HEK293 (cell line): ENCODE measurements around the gene PDE9A.

ENCODE experiments used
- CTCF ChIA-PET: fragments of 350-600 bp; formaldehyde crosslinking; extraction: SDS; loops from one replicate; lab custom pipeline; 2021; ENCODE audit warnings: antibody characterized with exemption; lab: Yijun Ruan, JAX
- POLR2A ChIA-PET: fragments of 300-600 bp; formaldehyde crosslinking; extraction: SDS; loops from one replicate; lab custom pipeline; 2020; ENCODE audit warnings: antibody characterized with exemption, inconsistent platforms; lab: Yijun Ruan, JAX
- H3K27ac ChIP-seq: fragments of 200-500 bp; sonication (Bioruptor generic); 2 replicates; pipeline ENCODE4 v1.5.1; 2014; ENCODE audit warnings: low read depth, low read length, control low read depth, inconsistent platforms; ENCODE audit errors: extremely low read depth
- H3K36me3 ChIP-seq, 2 experiments: fragments of 200-500 bp in 1 of 2; sonication (Bioruptor generic) in 1 of 2; 1 replicate in 1 of 2; 2 replicates in 1 of 2; pipeline ENCODE4 v1.5.1; 2014 to 2017; ENCODE audit warnings: inconsistent platforms in 2 of 2, low read length in 2 of 2; ENCODE audit not compliant: control insufficient read depth in 2 of 2, insufficient read depth in 1 of 2
- H3K4me1 ChIP-seq: fragments of 200-500 bp; sonication (Bioruptor generic); 2 replicates; pipeline ENCODE4 v1.5.1; 2014; ENCODE audit warnings: mild to moderate bottlenecking, low read length, inconsistent platforms; ENCODE audit not compliant: control insufficient read depth, insufficient read depth
- H3K4me3 ChIP-seq: 2 replicates; pipeline ENCODE4 v1.5.1; 2011; ENCODE audit warnings: low read depth, mild to moderate bottlenecking, control low read depth, low read length, moderate library complexity
- H3K9me3 ChIP-seq: fragments of 200-500 bp; sonication (Bioruptor generic); 2 replicates; pipeline ENCODE4 v1.5.1; 2014; ENCODE audit warnings: low read depth, low read length, inconsistent platforms; ENCODE audit not compliant: control insufficient read depth, insufficient read depth
- BCL11A ChIP-seq: fragments of 450-650 bp; formaldehyde crosslinking; IDR thresholded peaks from 2 replicates; pipeline ENCODE4 v1.5.1; 2016; ENCODE audit warnings: low read depth, missing biosample characterization, missing genetic modification characterization
- FEZF1 ChIP-seq: fragments of 450-650 bp; formaldehyde crosslinking; IDR thresholded peaks from 2 replicates; pipeline ENCODE4 v1.5.1; 2016; ENCODE audit warnings: missing biosample characterization, missing genetic modification characterization
- GLIS2 ChIP-seq: fragments of 450-650 bp; formaldehyde crosslinking; IDR thresholded peaks from 2 replicates; pipeline ENCODE4 v1.5.1; 2016; ENCODE audit warnings: missing biosample characterization, missing genetic modification characterization
- HOXD13 ChIP-seq: sonication (generic); formaldehyde crosslinking; IDR thresholded peaks from 2 replicates; pipeline ENCODE4 v1.8.0; 2022; ENCODE audit warnings: missing genetic modification reagents, borderline replicate concordance
- MZF1 ChIP-seq: fragments of 450-650 bp; formaldehyde crosslinking; IDR thresholded peaks from 2 replicates; pipeline ENCODE4 v1.5.1; 2017; ENCODE audit warnings: missing biosample characterization, missing genetic modification characterization, borderline replicate concordance
- OSR2 ChIP-seq: fragments of 450-650 bp; formaldehyde crosslinking; IDR thresholded peaks from 2 replicates; pipeline ENCODE4 v1.5.1; 2016; ENCODE audit warnings: missing biosample characterization, missing genetic modification characterization
- WT1 ChIP-seq: fragments of 450-650 bp; formaldehyde crosslinking; IDR thresholded peaks from 2 replicates; pipeline ENCODE4 v1.5.1; 2016; ENCODE audit warnings: missing biosample characterization, missing genetic modification characterization
- ZBTB17 ChIP-seq: fragments of 450-650 bp; formaldehyde crosslinking; IDR thresholded peaks from 2 replicates; pipeline ENCODE4 v1.5.1; 2016; ENCODE audit warnings: missing biosample characterization, missing genetic modification characterization
- ZNF157 ChIP-seq: fragments of 450-650 bp; formaldehyde crosslinking; IDR thresholded peaks from 2 replicates; pipeline ENCODE4 v1.5.1; 2016; ENCODE audit warnings: missing biosample characterization, missing genetic modification characterization
- ZNF174 ChIP-seq: fragments of 450-650 bp; formaldehyde crosslinking; IDR thresholded peaks from 2 replicates; pipeline ENCODE4 v1.5.0; 2017; ENCODE audit warnings: missing biosample characterization, mild to moderate bottlenecking, missing genetic modification characterization
- ZNF266 ChIP-seq: fragments of 450-650 bp; formaldehyde crosslinking; IDR thresholded peaks from 2 replicates; pipeline ENCODE4 v1.5.1; 2016; ENCODE audit warnings: missing biosample characterization, missing genetic modification characterization, low read depth
- ZNF391 ChIP-seq: fragments of 450-650 bp; formaldehyde crosslinking; IDR thresholded peaks from 2 replicates; pipeline ENCODE4 v1.5.1; 2016; ENCODE audit warnings: low read depth, missing biosample characterization, missing genetic modification characterization, borderline replicate concordance
- ZNF561 ChIP-seq: fragments of 450-650 bp; IDR thresholded peaks from 2 replicates; pipeline ENCODE4 v1.5.1; 2018; ENCODE audit warnings: missing biosample characterization, missing genetic modification characterization, borderline replicate concordance
- ZNF830 ChIP-seq: fragments of 450-650 bp; IDR thresholded peaks from 2 replicates; pipeline ENCODE4 v1.5.0; 2018; ENCODE audit warnings: missing biosample characterization, missing genetic modification characterization, low read depth, mild to moderate bottlenecking, moderate library complexity
- TF ChIP-seq, protein P1 (sequence below): fragments of 450-650 bp; formaldehyde crosslinking; conservative IDR thresholded peaks from 2 replicates; pipeline ENCODE4 v1.5.1; 2016; ENCODE audit warnings: low read depth, missing biosample characterization, missing genetic modification characterization
- TF ChIP-seq, protein P2 (sequence below): fragments of 450-650 bp; formaldehyde crosslinking; IDR thresholded peaks from 2 replicates; pipeline ENCODE4 v1.5.1; 2016; ENCODE audit warnings: missing biosample characterization, missing genetic modification characterization
- TF ChIP-seq, protein P3 (sequence below): fragments of 450-650 bp; IDR thresholded peaks from 2 replicates; pipeline ENCODE4 v1.5.1; 2018; ENCODE audit warnings: missing biosample characterization, mild to moderate bottlenecking, missing genetic modification characterization
- TF ChIP-seq, protein P4 (sequence below): fragments of 450-650 bp; formaldehyde crosslinking; IDR thresholded peaks from 2 replicates; pipeline ENCODE4 v1.5.1; 2016; ENCODE audit warnings: missing biosample characterization, missing genetic modification characterization
- TF ChIP-seq, protein P5 (sequence below): fragments of 450-650 bp; formaldehyde crosslinking; IDR thresholded peaks from 2 replicates; pipeline ENCODE4 v1.5.1; 2017; ENCODE audit warnings: missing biosample characterization, mild to moderate bottlenecking, missing genetic modification characterization, moderate library complexity

PDE9A gene

DNA sequence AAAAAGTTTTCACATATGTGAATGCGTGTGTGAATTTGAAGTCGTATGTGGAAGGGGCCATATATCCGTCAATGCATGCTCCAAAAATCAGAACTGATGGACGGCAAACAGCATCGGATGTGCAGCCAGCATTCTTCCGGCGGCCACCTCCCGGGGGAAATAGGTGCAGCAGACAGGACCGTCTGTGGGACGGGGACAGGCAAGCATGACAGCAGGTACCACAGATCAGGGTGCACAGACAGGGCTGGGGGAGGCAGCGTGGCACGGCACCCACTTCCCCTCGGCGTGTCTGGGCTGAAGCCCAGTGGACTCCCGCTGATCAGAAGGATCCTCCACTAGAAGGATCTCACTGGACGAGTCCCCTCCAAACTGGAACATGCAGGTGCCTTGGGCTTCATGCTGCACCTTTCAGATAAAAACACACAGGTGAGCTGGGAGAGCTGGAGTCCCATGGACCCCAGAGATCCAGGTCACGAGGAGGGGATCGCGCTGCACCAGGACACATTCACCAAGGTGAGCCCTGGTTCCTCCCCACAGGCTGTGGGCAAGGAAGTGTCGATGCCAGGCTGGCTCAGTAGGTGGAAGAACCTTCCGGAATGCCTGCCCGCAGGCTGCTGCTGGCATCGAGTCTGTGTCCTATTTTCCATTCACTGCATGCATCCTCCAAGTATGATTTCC is 25.3 kb downstream of the PDE9A start:
- ChIA-PET POLR2A (no interaction called here), CTCF (no interaction called here)
- Histone ChIP-seq H3K9me3 (no peaks in the 10 kb centered on the region), H3K4me1 (peaks cover 21% of the 10 kb centered on the region), H3K36me3 (no peaks in the 10 kb centered on the region), H3K27ac (no peak overlapping the region; the same call in 1 of the 2 replicates), H3K4me3 (no peak overlapping the region)
- TF ChIP-seq GLIS2 (tag by site-specific recombination) = no peak
- TF ChIP-seq ZBTB17 (tag by site-specific recombination) = no peak
- TF ChIP-seq ZNF157 (tag by site-specific recombination) = no peak
- no peak for TF ChIP-seq BCL11A (tag by site-specific recombination)
- no peak for TF ChIP-seq ZNF266 (tag by site-specific recombination)
- no peak for TF ChIP-seq ZNF174
- TF ChIP-seq, protein P1, sequence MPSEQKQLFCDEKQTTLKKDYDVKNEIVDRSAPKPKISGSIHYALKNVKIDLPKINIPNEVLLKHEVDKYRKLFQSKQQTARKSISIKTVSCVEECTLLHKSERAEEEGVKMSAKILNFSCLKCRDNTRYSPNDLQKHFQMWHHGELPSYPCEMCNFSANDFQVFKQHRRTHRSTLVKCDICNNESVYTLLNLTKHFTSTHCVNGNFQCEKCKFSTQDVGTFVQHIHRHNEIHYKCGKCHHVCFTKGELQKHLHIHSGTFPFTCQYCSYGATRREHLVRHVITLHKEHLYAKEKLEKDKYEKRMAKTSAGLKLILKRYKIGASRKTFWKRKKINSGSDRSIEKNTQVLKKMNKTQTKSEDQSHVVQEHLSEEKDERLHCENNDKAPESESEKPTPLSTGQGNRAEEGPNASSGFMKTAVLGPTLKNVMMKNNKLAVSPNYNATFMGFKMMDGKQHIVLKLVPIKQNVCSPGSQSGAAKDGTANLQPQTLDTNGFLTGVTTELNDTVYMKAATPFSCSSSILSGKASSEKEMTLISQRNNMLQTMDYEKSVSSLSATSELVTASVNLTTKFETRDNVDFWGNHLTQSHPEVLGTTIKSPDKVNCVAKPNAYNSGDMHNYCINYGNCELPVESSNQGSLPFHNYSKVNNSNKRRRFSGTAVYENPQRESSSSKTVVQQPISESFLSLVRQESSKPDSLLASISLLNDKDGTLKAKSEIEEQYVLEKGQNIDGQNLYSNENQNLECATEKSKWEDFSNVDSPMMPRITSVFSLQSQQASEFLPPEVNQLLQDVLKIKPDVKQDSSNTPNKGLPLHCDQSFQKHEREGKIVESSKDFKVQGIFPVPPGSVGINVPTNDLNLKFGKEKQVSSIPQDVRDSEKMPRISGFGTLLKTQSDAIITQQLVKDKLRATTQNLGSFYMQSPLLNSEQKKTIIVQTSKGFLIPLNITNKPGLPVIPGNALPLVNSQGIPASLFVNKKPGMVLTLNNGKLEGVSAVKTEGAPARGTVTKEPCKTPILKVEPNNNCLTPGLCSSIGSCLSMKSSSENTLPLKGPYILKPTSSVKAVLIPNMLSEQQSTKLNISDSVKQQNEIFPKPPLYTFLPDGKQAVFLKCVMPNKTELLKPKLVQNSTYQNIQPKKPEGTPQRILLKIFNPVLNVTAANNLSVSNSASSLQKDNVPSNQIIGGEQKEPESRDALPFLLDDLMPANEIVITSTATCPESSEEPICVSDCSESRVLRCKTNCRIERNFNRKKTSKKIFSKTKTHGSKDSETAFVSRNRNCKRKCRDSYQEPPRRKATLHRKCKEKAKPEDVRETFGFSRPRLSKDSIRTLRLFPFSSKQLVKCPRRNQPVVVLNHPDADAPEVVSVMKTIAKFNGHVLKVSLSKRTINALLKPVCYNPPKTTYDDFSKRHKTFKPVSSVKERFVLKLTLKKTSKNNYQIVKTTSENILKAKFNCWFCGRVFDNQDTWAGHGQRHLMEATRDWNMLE (tag by site-specific recombination) = no peak
- TF ChIP-seq, protein P2, sequence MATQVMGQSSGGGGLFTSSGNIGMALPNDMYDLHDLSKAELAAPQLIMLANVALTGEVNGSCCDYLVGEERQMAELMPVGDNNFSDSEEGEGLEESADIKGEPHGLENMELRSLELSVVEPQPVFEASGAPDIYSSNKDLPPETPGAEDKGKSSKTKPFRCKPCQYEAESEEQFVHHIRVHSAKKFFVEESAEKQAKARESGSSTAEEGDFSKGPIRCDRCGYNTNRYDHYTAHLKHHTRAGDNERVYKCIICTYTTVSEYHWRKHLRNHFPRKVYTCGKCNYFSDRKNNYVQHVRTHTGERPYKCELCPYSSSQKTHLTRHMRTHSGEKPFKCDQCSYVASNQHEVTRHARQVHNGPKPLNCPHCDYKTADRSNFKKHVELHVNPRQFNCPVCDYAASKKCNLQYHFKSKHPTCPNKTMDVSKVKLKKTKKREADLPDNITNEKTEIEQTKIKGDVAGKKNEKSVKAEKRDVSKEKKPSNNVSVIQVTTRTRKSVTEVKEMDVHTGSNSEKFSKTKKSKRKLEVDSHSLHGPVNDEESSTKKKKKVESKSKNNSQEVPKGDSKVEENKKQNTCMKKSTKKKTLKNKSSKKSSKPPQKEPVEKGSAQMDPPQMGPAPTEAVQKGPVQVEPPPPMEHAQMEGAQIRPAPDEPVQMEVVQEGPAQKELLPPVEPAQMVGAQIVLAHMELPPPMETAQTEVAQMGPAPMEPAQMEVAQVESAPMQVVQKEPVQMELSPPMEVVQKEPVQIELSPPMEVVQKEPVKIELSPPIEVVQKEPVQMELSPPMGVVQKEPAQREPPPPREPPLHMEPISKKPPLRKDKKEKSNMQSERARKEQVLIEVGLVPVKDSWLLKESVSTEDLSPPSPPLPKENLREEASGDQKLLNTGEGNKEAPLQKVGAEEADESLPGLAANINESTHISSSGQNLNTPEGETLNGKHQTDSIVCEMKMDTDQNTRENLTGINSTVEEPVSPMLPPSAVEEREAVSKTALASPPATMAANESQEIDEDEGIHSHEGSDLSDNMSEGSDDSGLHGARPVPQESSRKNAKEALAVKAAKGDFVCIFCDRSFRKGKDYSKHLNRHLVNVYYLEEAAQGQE = no peak
- TF ChIP-seq ZNF391 (tag by site-specific recombination) = no peak
- no peak for TF ChIP-seq ZNF830 (tag by site-specific recombination)
- no peak for TF ChIP-seq WT1 (tag by site-specific recombination)

DNA sequence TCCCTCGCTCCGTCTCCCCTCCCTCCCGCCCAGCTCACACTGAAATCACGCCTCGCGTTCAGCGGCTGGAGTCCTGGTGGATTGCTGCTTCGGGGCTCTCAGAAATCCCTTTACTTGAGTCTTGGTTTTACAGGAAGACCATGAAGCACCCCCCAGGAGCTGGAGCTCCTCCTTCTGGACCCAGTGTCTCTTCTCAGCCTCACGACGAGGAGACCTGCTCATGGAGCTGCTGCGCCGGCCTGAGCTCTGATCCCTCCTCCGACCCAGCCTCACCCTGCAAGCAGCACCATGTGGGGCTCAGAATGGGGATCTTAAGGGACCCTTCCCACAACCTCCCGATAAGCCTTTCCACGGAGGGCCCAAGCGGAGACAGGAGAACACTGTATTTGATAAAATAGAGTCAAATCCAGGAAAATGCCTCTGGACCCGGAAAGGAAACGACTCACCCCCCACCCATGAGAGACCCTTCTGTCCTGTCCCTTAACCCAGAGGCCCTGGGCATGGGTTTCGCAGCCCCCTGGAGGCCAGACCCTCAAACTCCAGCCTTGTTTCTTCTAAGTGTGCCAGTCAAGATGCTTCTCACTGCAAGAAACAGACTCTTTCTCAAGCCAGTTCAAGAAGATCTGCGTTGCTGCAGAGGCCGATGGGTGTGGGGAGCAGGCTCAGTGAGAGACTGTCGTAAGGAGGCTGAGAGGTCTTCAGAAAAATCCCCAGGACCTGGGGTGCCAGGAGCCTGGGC is 26.1 kb downstream of the PDE9A start:
- ChIA-PET CTCF (no interaction called here), POLR2A (no interaction called here)
- Histone ChIP-seq H3K4me1 (peaks cover 14% of the 10 kb centered on the region), H3K9me3 (no peaks in the 10 kb centered on the region), H3K36me3 (no peaks in the 10 kb centered on the region), H3K27ac (no peak overlapping the region), H3K4me3 (no peak overlapping the region)
- TF ChIP-seq, protein P3, sequence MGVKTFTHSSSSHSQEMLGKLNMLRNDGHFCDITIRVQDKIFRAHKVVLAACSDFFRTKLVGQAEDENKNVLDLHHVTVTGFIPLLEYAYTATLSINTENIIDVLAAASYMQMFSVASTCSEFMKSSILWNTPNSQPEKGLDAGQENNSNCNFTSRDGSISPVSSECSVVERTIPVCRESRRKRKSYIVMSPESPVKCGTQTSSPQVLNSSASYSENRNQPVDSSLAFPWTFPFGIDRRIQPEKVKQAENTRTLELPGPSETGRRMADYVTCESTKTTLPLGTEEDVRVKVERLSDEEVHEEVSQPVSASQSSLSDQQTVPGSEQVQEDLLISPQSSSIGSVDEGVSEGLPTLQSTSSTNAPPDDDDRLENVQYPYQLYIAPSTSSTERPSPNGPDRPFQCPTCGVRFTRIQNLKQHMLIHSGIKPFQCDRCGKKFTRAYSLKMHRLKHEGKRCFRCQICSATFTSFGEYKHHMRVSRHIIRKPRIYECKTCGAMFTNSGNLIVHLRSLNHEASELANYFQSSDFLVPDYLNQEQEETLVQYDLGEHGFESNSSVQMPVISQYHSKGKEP (tag by site-specific recombination) = no peak
- TF ChIP-seq, protein P4, sequence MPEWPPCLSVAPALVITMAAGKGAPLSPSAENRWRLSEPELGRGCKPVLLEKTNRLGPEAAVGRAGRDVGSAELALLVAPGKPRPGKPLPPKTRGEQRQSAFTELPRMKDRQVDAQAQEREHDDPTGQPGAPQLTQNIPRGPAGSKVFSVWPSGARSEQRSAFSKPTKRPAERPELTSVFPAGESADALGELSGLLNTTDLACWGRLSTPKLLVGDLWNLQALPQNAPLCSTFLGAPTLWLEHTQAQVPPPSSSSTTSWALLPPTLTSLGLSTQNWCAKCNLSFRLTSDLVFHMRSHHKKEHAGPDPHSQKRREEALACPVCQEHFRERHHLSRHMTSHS (tag by site-specific recombination) = no peak
- TF ChIP-seq ZNF561 (tag by site-specific recombination) = no peak
- TF ChIP-seq MZF1 (tag by site-specific recombination) = no peak
- no peak for TF ChIP-seq HOXD13
- no peak for TF ChIP-seq OSR2 (tag by site-specific recombination)
- TF ChIP-seq, protein P5, sequence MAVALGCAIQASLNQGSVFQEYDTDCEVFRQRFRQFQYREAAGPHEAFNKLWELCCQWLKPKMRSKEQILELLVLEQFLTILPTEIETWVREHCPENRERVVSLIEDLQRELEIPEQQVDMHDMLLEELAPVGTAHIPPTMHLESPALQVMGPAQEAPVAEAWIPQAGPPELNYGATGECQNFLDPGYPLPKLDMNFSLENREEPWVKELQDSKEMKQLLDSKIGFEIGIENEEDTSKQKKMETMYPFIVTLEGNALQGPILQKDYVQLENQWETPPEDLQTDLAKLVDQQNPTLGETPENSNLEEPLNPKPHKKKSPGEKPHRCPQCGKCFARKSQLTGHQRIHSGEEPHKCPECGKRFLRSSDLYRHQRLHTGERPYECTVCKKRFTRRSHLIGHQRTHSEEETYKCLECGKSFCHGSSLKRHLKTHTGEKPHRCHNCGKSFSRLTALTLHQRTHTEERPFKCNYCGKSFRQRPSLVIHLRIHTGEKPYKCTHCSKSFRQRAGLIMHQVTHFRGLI (tag by site-specific recombination) = no peak
- TF ChIP-seq FEZF1 (tag by site-specific recombination) = no peak
